ENCODE measurements around the gene PGC.

The PGC gene

GRCh38 chr6:41730531-41731436, 16.4 kb downstream of the PGC start:
- no peak for TF ChIP-seq CTCF (IDR thresholded peaks at IDR 0.05)
- intact Hi-C loops (cut with DNase I; ENCODE audit: low total_unique reads), result no loop called here
- H3K4me1 ChIP-seq, result peaks cover 6 to 62% (median 16%) of the 10 kb centered on the region in 4 donors
- no peak overlapping the region for H3K4me3 ChIP-seq
- H3K27me3 ChIP-seq, result no peaks in the 10 kb centered on the region
- no peak for DNase-seq
- no peaks in the 10 kb centered on the region for H3K9me3 ChIP-seq
- H3K36me3 ChIP-seq, result no peaks in the 10 kb centered on the region
- H3K27ac ChIP-seq, result no peak overlapping the region

GRCh38 chr6:41729624-41730023, 17.6 kb downstream of the PGC start:
- TF ChIP-seq CTCF (IDR thresholded peaks at IDR 0.05), result no peak
- intact Hi-C loops (cut with DNase I; ENCODE audit: low total_unique reads), result no loop called here
- no peaks in the 10 kb centered on the region for H3K27me3 ChIP-seq
- H3K4me1 ChIP-seq, result peaks cover 6 to 66% (median 18%) of the 10 kb centered on the region in 4 donors
- DNase-seq, result no peak
- H3K27ac ChIP-seq, result no peak overlapping the region
- no peak overlapping the region for H3K4me3 ChIP-seq
- no peaks in the 10 kb centered on the region for H3K36me3 ChIP-seq
- H3K9me3 ChIP-seq, result no peaks in the 10 kb centered on the region

- Histone ChIP-seq H3K27me3 (no peaks in the 10 kb centered on the region), H3K27ac (no peak overlapping the region), H3K9me3 (no peaks in the 10 kb centered on the region), H3K4me1 (peaks cover 6 to 70% (median 25%) of the 10 kb centered on the region in 4 donors), H3K4me3 (no peak overlapping the region), H3K36me3 (no peaks in the 10 kb centered on the region)
- DNase-seq, result no peak
- intact Hi-C loops (cut with DNase I; ENCODE audit: low total_unique reads), result no loop called here
- no peak for TF ChIP-seq CTCF (IDR thresholded peaks at IDR 0.05)
Measured at GRCh38 chr6:41728954-41729353, 18.2 kb downstream of the PGC start.

GRCh38 chr6:41728073-41728936, 18.9 kb downstream of the PGC start:
- no peak for TF ChIP-seq CTCF (IDR thresholded peaks at IDR 0.05)
- no peak overlapping the region for H3K4me3 ChIP-seq
- no peaks in the 10 kb centered on the region for H3K36me3 ChIP-seq
- intact Hi-C loops (cut with DNase I; ENCODE audit: low total_unique reads), result no loop called here
- H3K27me3 ChIP-seq, result no peaks in the 10 kb centered on the region
- peaks cover 3 to 70% (median 26%) of the 10 kb centered on the region in 4 donors for H3K4me1 ChIP-seq
- H3K27ac ChIP-seq, result no peak overlapping the region
- H3K9me3 ChIP-seq, result no peaks in the 10 kb centered on the region
- no peak for DNase-seq

- Histone ChIP-seq H3K4me3 (no peak overlapping the region), H3K36me3 (no peaks in the 10 kb centered on the region), H3K27ac (no peak overlapping the region), H3K9me3 (no peaks in the 10 kb centered on the region), H3K4me1 (peaks cover 0 to 68% (median 26%) of the 10 kb centered on the region in 4 donors), H3K27me3 (no peaks in the 10 kb centered on the region)
- TF ChIP-seq CTCF (IDR thresholded peaks at IDR 0.05), result no peak
- intact Hi-C loops (cut with DNase I; ENCODE audit: low total_unique reads), result no loop called here
- DNase-seq, result no peak
Measured at GRCh38 chr6:41727705-41728072, 19.5 kb downstream of the PGC start.
